IPS-18c (cell line): ENCODE measurements around the gene KLHL2.

ENCODE experiments used
- H3K4me3 ChIP-seq: 2 replicates; pipeline ENCODE4 v1.7.0; 2013; ENCODE audit warnings: low read depth, mild to moderate bottlenecking, low read length, moderate library complexity; ENCODE audit not compliant: insufficient read depth
- H3K9me3 ChIP-seq: one replicate; pipeline ENCODE4 v1.6.1; 2013; ENCODE audit warnings: mild to moderate bottlenecking, low read length, moderate library complexity; ENCODE audit not compliant: control insufficient read depth, insufficient read depth

The KLHL2 gene

GRCh38 chr4:165299399-165300060 is 92.2 kb downstream of the KLHL2 start:
- no peak overlapping the region for H3K4me3 ChIP-seq
- H3K9me3 ChIP-seq, result no peaks in the 10 kb centered on the region

GRCh38 chr4:165301833-165302232 is 94.5 kb downstream of the KLHL2 start:
- Histone ChIP-seq H3K9me3 (no peaks in the 10 kb centered on the region), H3K4me3 (no peak overlapping the region)

- no peak overlapping the region for H3K4me3 ChIP-seq
- H3K9me3 ChIP-seq, result no peaks in the 10 kb centered on the region
These were observed 95.3 kb downstream of the KLHL2 start for GRCh38 chr4:165302658-165303057.

GRCh38 chr4:165308166-165308565 is 100.8 kb downstream of the KLHL2 start:
- no peaks in the 10 kb centered on the region for H3K9me3 ChIP-seq
- no peak overlapping the region for H3K4me3 ChIP-seq

GRCh38 chr4:165308606-165309005 is 101.2 kb downstream of the KLHL2 start:
- no peaks in the 10 kb centered on the region for H3K9me3 ChIP-seq
- H3K4me3 ChIP-seq, result no peak overlapping the region

- H3K9me3 ChIP-seq, result no peaks in the 10 kb centered on the region
These were observed 102.1 kb downstream of the KLHL2 start for GRCh38 chr4:165309456-165309855.

GRCh38 chr4:165312506-165312905 is 105.1 kb downstream of the KLHL2 start:
- Histone ChIP-seq H3K4me3 (no peak overlapping the region), H3K9me3 (no peaks in the 10 kb centered on the region)

More at GRCh38 chr4:165309456-165309855, 102.1 kb downstream of the KLHL2 start:
- no peak overlapping the region for H3K4me3 ChIP-seq

- Histone ChIP-seq H3K9me3 (no peaks in the 10 kb centered on the region), H3K4me3 (no peak overlapping the region)
These were observed 111.7 kb downstream of the KLHL2 start for GRCh38 chr4:165319030-165319429.

- Histone ChIP-seq H3K4me3 (no peak overlapping the region), H3K9me3 (no peaks in the 10 kb centered on the region)
These were observed 112.1 kb downstream of the KLHL2 start for GRCh38 chr4:165319509-165319908.

GRCh38 chr4:165324236-165324917 is 117.0 kb downstream of the KLHL2 start:
- H3K9me3 ChIP-seq, result no peaks in the 10 kb centered on the region
- no peak overlapping the region for H3K4me3 ChIP-seq

GRCh38 chr4:165324918-165325304 is 117.5 kb downstream of the KLHL2 start:
- no peak overlapping the region for H3K4me3 ChIP-seq
- no peaks in the 10 kb centered on the region for H3K9me3 ChIP-seq

GRCh38 chr4:165325732-165326512 is 118.6 kb downstream of the KLHL2 start:
- H3K4me3 ChIP-seq, result peak overlapping the region; percentile 54; the same call in 1 of the 2 replicates
- no peaks in the 10 kb centered on the region for H3K9me3 ChIP-seq

- no peaks in the 10 kb centered on the region for H3K9me3 ChIP-seq
These were observed 119.5 kb downstream of the KLHL2 start for GRCh38 chr4:165326831-165327210.

GRCh38 chr4:165327211-165328100 is 120.1 kb downstream of the KLHL2 start, which contains the start of gene MSMO1:
Gene MSMO1 (plus strand): TSS chr4:165327669. CDS start chr4:165333371, 5,702 bp downstream.
- Histone ChIP-seq H3K9me3 (no peaks in the 10 kb centered on the region), H3K4me3 (peak within 1 kb of the TSS; percentile 97)

More at GRCh38 chr4:165326831-165327210, 119.5 kb downstream of the KLHL2 start:
- peak overlapping the region; percentile 54 for H3K4me3 ChIP-seq

- peak overlapping the region; percentile 97 for H3K4me3 ChIP-seq
- H3K9me3 ChIP-seq, result no peaks in the 10 kb centered on the region
These were observed 120.7 kb downstream of the KLHL2 start for GRCh38 chr4:165328101-165328425.

GRCh38 chr4:165328708-165329107 is 121.3 kb downstream of the KLHL2 start:
- H3K9me3 ChIP-seq, result no peaks in the 10 kb centered on the region

GRCh38 chr4:165330071-165330470 is 122.7 kb downstream of the KLHL2 start:
- Histone ChIP-seq H3K4me3 (peak overlapping the region; percentile 25; the same call in 1 of the 2 replicates), H3K9me3 (no peaks in the 10 kb centered on the region)

More at GRCh38 chr4:165328708-165329107, 121.3 kb downstream of the KLHL2 start:
- H3K4me3 ChIP-seq, result peak overlapping the region; percentile 97
